Ectodermal cell (in vitro differentiated cells): ENCODE results near the gene MX2.
"Not testable (repeated sequence)": the region's sequence is repeated elsewhere in the genome, so short reads cannot be mapped to it uniquely, and the experiment has no call there.

ENCODE experiments used
- H3K27ac ChIP-seq: 2 replicates; pipeline ENCODE4 v1.7.0; 2013; ENCODE audit warnings: mild to moderate bottlenecking, low read depth, low read length; ENCODE audit not compliant: insufficient read depth, poor library complexity, severe bottlenecking
- H3K27me3 ChIP-seq: 2 replicates; pipeline ENCODE4 v1.7.0; 2013; ENCODE audit warnings: mild to moderate bottlenecking, low read length; ENCODE audit not compliant: insufficient read depth, control insufficient read depth, poor library complexity, severe bottlenecking
- H3K36me3 ChIP-seq: one replicate; pipeline ENCODE4 v1.7.0; 2013; ENCODE audit warnings: low read length; ENCODE audit not compliant: control insufficient read depth, insufficient read depth
- H3K4me1 ChIP-seq: one replicate; pipeline ENCODE4 v1.7.0; 2013; ENCODE audit warnings: low read length; ENCODE audit not compliant: control insufficient read depth, insufficient read depth
- H3K4me3 ChIP-seq: 2 replicates; pipeline ENCODE4 v1.7.0; 2013; ENCODE audit warnings: low read depth, low read length, control low read depth; ENCODE audit not compliant: insufficient read depth
- H3K9me3 ChIP-seq: 2 replicates; pipeline ENCODE4 v1.7.0; 2013; ENCODE audit warnings: mild to moderate bottlenecking, low read length, moderate library complexity; ENCODE audit not compliant: control insufficient read depth
- WGBS, 2 experiments: methylation state at CpG; one replicate each; pipeline ENCODE4 v1.1.7; 2013; ENCODE audit warnings: missing lambda C conversion rate in 2 of 2; 5-methylcytosine and 5-hydroxymethylcytosine counted together

Gene MX2

DNA sequence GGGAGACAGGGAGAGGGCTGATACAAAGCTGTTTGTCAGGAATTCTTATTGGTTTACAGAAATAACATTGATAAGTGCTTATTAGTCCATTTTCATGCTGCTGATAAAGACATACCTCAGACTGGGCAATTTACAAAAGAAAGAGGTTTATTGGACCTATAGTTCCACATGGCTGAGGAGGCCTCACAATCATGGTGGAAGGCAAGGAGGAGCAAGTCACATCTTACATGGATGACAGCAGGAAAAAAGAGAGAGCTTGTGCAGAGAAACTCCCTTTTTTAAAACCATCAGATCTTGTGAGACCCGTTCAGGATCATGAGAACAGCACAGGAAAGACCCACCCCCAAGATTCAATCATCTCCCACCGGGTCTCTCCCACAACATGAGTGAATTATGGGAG, 55.7 kb downstream of the MX2 start:
- 62 to 69% methylated on average over 2 of the region's 2 CpGs for WGBS, 2 experiments

DNA sequence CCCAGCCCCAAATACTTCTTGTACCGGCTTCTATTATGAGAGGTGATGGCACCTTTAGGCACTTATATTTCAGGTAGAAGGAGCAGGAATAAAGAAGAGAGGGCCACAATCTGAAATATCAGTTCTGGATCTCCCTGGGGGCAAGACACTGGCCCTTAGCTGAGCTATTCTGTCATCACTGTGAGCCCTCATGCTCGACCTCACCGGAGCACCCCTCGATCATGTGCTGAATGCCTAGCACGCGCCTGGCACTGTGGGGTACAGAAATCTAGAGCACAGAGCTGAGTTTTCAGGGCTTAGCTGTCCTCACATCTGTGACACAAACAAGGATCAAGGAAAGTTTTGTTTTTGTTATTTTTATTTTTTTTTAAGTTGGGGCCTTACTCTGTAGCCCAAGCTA, 56.6 kb downstream of the MX2 start:
- H3K9me3 ChIP-seq: no peaks in the 10 kb centered on the region
- peaks cover 4% of the 10 kb centered on the region for H3K4me1 ChIP-seq
- no peak overlapping the region for H3K4me3 ChIP-seq
- peaks cover 7% of the 10 kb centered on the region for H3K27me3 ChIP-seq
- no peak overlapping the region for H3K27ac ChIP-seq
- WGBS, 2 experiments: 95 to 97% methylated on average over 6 of the region's 6 CpGs
- H3K36me3 ChIP-seq: no peaks in the 10 kb centered on the region

More for the DNA sequence above, 55.7 kb downstream of the MX2 start:
- H3K9me3 ChIP-seq, H3K4me3 ChIP-seq, H3K27ac ChIP-seq, H3K4me1 ChIP-seq, H3K27me3 ChIP-seq, H3K36me3 ChIP-seq: not testable (repeated sequence)

DNA sequence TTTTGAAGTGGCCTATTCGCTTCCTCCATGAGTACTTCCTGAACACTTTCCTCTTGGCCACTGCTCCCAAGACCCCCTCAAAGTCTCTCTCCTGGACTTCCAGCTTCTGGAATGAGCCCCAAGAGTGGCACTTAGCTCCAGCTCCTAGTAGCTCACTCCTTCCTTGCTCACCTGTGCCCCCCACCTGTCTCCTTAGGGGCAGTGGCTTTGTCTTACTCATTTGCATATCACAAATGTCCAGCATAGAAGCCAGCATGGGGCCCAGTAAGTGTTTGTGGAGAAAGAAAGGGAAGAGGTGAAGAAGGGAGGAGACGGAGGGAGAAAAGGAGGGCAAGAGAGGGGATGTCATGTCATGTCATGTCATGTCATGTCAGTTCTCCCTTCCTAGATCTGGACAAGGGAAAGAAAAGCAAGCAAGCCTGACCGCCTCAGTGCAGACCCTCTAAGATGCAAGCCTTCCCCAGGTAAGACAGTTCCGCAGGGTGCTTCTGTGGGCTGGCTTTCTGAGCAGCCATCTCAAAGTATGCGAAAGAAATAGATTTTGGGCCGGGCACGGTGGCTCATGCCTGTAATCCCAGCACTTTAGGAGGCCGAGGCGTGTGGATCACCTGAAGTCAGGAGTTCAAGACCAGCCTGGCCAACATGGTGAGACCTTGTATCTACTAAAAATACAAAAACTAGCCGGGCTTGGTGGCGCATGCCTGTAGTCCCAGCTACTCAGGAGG, 57.3 kb downstream of the MX2 start:
- peaks cover 7% of the 10 kb centered on the region for H3K27me3 ChIP-seq
- H3K27ac ChIP-seq: no peak overlapping the region
- peaks cover 4% of the 10 kb centered on the region for H3K4me1 ChIP-seq
- no peak overlapping the region for H3K4me3 ChIP-seq
- H3K9me3 ChIP-seq: no peaks in the 10 kb centered on the region
- H3K36me3 ChIP-seq: no peaks in the 10 kb centered on the region
- 89 to 90% methylated on average over 11 of the region's 11 CpGs for WGBS, 2 experiments

DNA sequence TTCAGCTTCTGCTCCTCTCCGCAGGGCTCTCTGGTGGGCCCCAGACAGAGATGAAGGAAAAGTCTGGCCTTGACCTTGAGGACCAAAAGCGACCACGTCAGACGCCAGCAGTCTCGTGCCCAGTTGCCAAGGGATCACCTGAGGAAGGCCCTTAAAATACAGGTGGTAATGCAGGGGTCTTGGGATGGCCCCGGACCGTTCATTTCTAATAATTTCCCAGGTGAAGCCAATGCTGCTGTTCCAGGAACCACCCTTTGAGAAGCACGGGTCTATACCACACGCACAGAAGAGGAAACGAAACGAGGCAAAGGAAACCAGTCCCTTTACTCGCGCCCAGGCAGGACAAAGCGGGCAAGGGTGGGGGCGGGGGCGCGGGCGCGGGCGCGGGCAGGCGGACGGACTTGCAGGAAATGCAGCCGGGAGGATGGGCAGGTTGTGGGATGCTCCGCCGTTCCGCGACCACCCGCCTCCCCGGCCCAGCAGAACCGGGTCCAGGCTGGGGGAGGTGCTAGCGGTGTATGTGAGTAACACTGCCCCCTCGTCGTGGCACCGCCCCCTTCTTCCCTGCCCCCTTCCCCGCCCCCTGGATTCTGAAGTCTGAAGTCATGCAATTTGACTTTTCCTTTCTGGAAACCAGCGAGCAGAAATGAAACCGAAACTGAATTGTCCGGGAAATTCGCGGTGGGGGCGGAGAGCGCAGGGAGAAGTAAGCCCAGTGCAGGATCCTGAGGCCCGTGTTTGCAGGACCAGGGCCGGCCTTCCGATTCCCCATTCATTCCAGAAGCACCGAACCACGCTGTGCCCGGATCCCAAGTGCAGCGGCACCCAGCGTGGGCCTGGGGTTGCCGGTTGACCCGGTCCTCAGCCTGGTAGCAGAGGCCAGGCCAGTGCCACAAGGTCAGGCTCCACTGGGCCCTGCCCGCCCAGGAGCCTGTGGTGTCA, 58.4 kb downstream of the MX2 start:
- Histone ChIP-seq H3K36me3 (no peaks in the 10 kb centered on the region), H3K27ac (no peak overlapping the region), H3K4me3 (peak overlapping the region; percentile 50), H3K9me3 (no peaks in the 10 kb centered on the region), H3K4me1 (peaks cover 4% of the 10 kb centered on the region), H3K27me3 (peaks cover 18% of the 10 kb centered on the region)
- WGBS, 2 experiments: 11 to 12% methylated on average over 53 to 54 of the region's 54 CpGs

DNA sequence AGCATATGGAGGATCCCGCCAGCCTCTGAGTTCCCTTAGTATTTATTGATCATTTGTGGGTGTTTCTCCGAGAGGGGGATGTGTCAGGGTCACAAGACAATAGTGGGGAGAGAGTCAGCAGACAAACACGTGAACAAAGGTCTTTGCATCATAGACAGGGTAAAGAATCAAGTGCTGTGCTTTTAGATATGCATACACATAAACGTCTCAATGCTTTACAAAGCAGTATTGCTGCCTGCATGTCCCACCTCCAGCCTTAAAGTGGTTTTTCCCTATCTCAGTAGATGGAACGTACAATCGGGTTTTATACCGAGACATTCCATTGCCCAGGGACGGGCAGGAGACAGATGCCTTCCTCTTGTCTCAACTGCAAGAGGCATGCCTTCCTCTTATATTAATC, 59.2 kb downstream of the MX2 start:
- Histone ChIP-seq H3K4me3 (peak overlapping the region; percentile 50), H3K27me3 (peaks cover 26% of the 10 kb centered on the region)
- H3K27ac ChIP-seq, H3K9me3 ChIP-seq, H3K4me1 ChIP-seq, H3K36me3 ChIP-seq: not testable (repeated sequence)
- 73 to 79% methylated on average over 4 to 5 of the region's 8 CpGs for WGBS, 2 experiments

DNA sequence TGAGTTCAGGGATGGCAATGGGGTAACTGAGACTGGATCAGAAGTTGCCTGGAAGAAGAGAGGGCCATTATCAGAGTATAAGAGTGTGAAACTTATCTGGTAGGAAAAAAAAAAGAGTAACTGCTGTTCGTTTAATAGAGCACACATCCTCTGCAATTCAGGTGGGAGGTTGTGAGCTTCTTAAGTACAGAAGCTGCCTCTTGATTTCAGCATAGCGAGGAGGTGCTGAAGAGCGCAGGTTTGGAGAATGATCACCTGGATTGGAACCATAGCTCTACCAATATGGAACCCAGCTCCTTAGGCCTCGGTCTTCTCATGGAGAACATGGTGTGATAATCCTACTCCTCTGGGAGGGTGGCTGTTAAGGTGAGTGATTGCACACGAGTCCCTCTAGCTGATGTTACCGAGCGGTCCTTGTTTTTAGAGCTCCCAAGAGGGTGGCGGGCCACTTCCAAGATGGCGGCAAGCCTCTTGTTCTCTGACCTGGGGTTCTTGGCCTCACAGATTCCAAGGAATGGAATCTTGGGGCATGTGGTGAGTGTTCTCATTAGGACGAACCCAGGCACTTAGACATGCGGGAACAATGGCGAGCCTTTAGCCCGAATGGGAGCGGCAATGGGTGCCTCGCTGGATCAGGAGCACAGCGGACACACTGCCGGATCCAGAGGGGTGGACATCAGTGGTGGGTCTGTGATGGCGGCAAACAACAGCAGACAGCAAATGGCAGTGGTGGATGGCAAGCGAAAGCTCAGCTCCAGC, 60.9 kb downstream of the MX2 start:
- 94 to 97% methylated on average over 19 of the region's 19 CpGs for WGBS, 2 experiments
- no peaks in the 10 kb centered on the region for H3K9me3 ChIP-seq
- peaks cover 4% of the 10 kb centered on the region for H3K4me1 ChIP-seq
- H3K27ac ChIP-seq: no peak overlapping the region
- peaks cover 43% of the 10 kb centered on the region for H3K27me3 ChIP-seq
- no peak overlapping the region for H3K4me3 ChIP-seq
- no peaks in the 10 kb centered on the region for H3K36me3 ChIP-seq

DNA sequence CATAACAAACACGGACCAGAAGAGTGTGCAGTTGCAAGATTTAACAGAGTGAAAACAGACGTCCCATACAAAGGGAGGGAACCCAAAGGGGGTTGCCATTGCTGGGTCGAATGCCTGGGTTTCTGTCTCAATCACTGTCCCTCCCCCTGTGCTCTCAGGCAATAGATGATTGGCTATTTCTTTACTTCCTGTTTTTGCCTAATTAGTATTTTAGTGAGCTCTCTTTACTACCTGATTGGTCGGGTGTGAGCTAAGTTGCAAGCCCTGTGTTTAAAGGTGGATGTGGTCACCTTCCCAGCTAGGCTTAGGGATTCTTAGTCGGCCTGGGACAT, 61.4 kb downstream of the MX2 start:
- 81 to 90% methylated on average over 4 to 5 of the region's 5 CpGs for WGBS, 2 experiments
- H3K9me3 ChIP-seq, H3K27ac ChIP-seq, H3K36me3 ChIP-seq, H3K4me1 ChIP-seq, H3K4me3 ChIP-seq: not testable (repeated sequence)
- H3K27me3 ChIP-seq: peaks cover 48% of the 10 kb centered on the region

DNA sequence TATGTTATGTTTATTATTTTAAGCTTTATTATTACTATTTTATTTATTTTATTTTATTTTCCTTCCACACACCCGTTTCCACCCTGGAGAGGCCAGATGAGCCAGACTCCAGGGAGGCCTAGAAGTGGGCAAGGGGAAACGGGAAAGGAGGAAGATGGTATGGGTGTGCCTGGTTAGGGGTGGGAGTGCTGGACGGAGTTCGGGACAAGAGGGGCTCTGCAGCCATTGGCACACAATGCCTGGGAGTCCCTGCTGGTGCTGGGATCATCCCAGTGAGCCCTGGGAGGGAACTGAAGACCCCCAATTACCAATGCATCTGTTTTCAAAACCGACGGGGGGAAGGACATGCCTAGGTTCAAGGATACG, 63.7 kb downstream of the MX2 start:
- WGBS, 2 experiments: 71 to 73% methylated on average over 6 to 7 of the region's 7 CpGs
- peak overlapping the region; percentile 45 for H3K4me3 ChIP-seq
- no peaks in the 10 kb centered on the region for H3K36me3 ChIP-seq
- no peaks in the 10 kb centered on the region for H3K9me3 ChIP-seq
- no peak overlapping the region for H3K27ac ChIP-seq
- peaks cover 49% of the 10 kb centered on the region for H3K27me3 ChIP-seq
- H3K4me1 ChIP-seq: peaks cover 2% of the 10 kb centered on the region

DNA sequence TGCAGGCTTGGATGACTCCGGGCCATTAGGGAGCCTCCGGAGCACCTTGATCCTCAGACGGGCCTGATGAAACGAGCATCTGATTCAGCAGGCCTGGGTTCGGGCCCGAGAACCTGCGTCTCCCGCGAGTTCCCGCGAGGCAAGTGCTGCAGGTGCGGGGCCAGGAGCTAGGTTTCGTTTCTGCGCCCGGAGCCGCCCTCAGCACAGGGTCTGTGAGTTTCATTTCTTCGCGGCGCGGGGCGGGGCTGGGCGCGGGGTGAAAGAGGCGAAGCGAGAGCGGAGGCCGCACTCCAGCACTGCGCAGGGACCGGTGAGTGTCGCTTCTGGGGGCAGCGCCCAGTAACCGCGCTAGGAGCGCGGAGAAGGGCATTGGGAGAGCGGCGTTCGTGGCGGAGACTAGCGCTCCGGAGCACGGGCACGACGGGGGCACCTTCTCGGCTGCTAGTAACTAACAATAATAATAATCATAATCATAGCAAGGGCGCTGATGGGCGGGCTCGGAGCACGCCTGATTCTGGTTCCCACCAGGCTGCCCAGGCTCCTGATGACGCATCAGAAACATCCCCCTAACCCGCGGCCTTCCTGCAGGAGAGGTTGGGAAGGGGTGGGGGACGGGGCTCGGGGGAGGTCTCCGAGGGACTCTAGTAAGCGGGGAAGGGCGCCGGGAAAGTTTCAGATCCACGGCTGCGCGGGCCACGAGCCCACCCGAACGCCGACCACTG, 64.3 kb downstream of the MX2 start, which contains the start of gene MX1:
Gene MX1 (plus strand): TSS at position 286 of the 722 bp plus-strand sequence. CDS start 5,832 bp downstream, outside the sequence.
- peak within 1 kb of the TSS; percentile 45 for H3K4me3 ChIP-seq
- peaks cover 47% of the 10 kb centered on the region for H3K27me3 ChIP-seq
- H3K27ac ChIP-seq: no peak within 1 kb of the TSS
- no peaks in the 10 kb centered on the region for H3K4me1 ChIP-seq
- H3K9me3 ChIP-seq: no peaks in the 10 kb centered on the region
- 3 to 4% methylated on average over 65 of the region's 65 CpGs for WGBS, 2 experiments
- H3K36me3 ChIP-seq: no peaks in the 10 kb centered on the region
